Naive thymus-derived CD4-positive, alpha-beta T cell (primary cell): ENCODE data around the gene ATP11B. TPM values are rescaled to one million over a fixed set of nuclear protein-coding genes. Genes with fewer than 3 reads are reported as not detected.
"Not testable (repeated sequence)": the region's sequence is repeated elsewhere in the genome, so short reads cannot be mapped to it uniquely, and the experiment has no call there.

Experiments
- ATAC-seq: fragments of 150-1000 bp; cut with Tn5 transposase; 2 replicates; pipeline ENCODE4 v1.10.0; 2021; ENCODE audit warnings: mild to moderate bottlenecking, moderate library complexity
- CTCF ChIA-PET: fragments of 350-600 bp; sonication (Branson Sonifier 250); formaldehyde crosslinking; loops from one replicate; lab custom pipeline; 2021; ENCODE audit warnings: antibody characterized with exemption; lab: Charles Lee
- POLR2A ChIA-PET: fragments of 350-600 bp; sonication (Branson Sonifier 250); formaldehyde crosslinking; loops from one replicate; lab custom pipeline; 2021; ENCODE audit warnings: antibody characterized with exemption, inconsistent platforms; lab: Charles Lee
- DNase-seq, 9 donors: peaks; one replicate each; pipeline versions ENCODE4 v3.0.0 to v3.0.0-alpha.2; 2020 to 2022; ENCODE audit warnings: mixed read lengths in 1 of 9
- H3K27ac ChIP-seq: one replicate; pipeline ENCODE4 v1.7.0; 2013; ENCODE audit warnings: mild to moderate bottlenecking, low read depth, low read length, moderate library complexity
- H3K27me3 ChIP-seq, 2 donors: one replicate each; pipeline ENCODE4 v1.7.0; 2013; ENCODE audit warnings: low read length in 2 of 2, mild to moderate bottlenecking in 2 of 2, moderate library complexity in 2 of 2; ENCODE audit not compliant: control insufficient read depth in 2 of 2, insufficient read depth in 2 of 2
- H3K36me3 ChIP-seq, 3 experiments: 1 replicate in 2 of 3; 2 replicates in 1 of 3; pipeline ENCODE4 v1.7.0; 2013; ENCODE audit warnings: low read length in 3 of 3, mild to moderate bottlenecking in 3 of 3, moderate library complexity in 1 of 3; ENCODE audit not compliant: insufficient read depth in 3 of 3, control insufficient read depth in 2 of 3
- H3K4me1 ChIP-seq, 2 donors: one replicate each; pipeline ENCODE4 v1.7.0; 2013; ENCODE audit warnings: low read length in 2 of 2, mild to moderate bottlenecking in 2 of 2, moderate library complexity in 1 of 2; ENCODE audit not compliant: control insufficient read depth in 2 of 2, insufficient read depth in 2 of 2
- H3K4me3 ChIP-seq: 2 replicates; pipeline ENCODE4 v1.7.0; 2013; ENCODE audit warnings: mild to moderate bottlenecking, low read length
- H3K9me3 ChIP-seq, 3 experiments: 1 replicate in 2 of 3; 2 replicates in 1 of 3; pipeline ENCODE4 v1.7.0; 2013; ENCODE audit warnings: low read length in 3 of 3; ENCODE audit not compliant: control insufficient read depth in 2 of 3
- H3K27ac Mint-ChIP-seq, 9 donors: one replicate each; pipeline ENCODE4 v1.8.0; 2020 to 2022; ENCODE audit warnings: mixed read lengths in 9 of 9, mild to moderate bottlenecking in 8 of 9, moderate library complexity in 5 of 9, inconsistent platforms in 2 of 9
- H3K27me3 Mint-ChIP-seq, 5 donors: one replicate each; pipeline ENCODE4 v1.8.0; 2021 to 2022; ENCODE audit warnings: mixed read lengths in 5 of 5, mild to moderate bottlenecking in 1 of 5
- H3K36me3 Mint-ChIP-seq, 5 donors: one replicate each; pipeline ENCODE4 v1.8.0; 2020 to 2022; ENCODE audit warnings: mixed read lengths in 5 of 5, mild to moderate bottlenecking in 3 of 5, inconsistent platforms in 1 of 5
- H3K4me1 Mint-ChIP-seq, 7 donors: one replicate each; pipeline ENCODE4 v1.8.0; 2020 to 2022; ENCODE audit warnings: mixed read lengths in 7 of 7, mild to moderate bottlenecking in 3 of 7, inconsistent platforms in 1 of 7
- H3K4me3 Mint-ChIP-seq, 10 donors: one replicate each; pipeline ENCODE4 v1.8.0; 2020 to 2022; ENCODE audit warnings: mild to moderate bottlenecking in 10 of 10, mixed read lengths in 10 of 10, moderate library complexity in 6 of 10, inconsistent platforms in 2 of 10
- H3K9me3 Mint-ChIP-seq, 11 donors: one replicate each; pipeline ENCODE4 v1.8.0; 2020 to 2022; ENCODE audit warnings: mixed read lengths in 11 of 11, mild to moderate bottlenecking in 4 of 11, inconsistent platforms in 1 of 11, moderate library complexity in 1 of 11
- intact Hi-C, 2 donors: fragments of 100-400 bp; cut with micrococcal nuclease; formaldehyde crosslinking; loops; one replicate each; pipeline ENCODE4 v1.15.1; 2023
- polyA plus RNA-seq, 2 donors: library from polyadenylated mRNA; unstranded; fragments of 300-500 nt; fragmentation: Illumina TruSeq; gene quantifications; one replicate each; pipeline ENCODE4 v1.2.3, GENCODE V29; 2021
- total RNA-seq, 6 experiments: library from RNA in 5 of 6; stranded (reverse) in 5 of 6; gene quantifications; 1 replicate in 5 of 6; 2 replicates in 1 of 6; pipeline ENCODE4 v1.2.3 and lab custom pipeline; 2021 to 2026

The ATP11B gene
- total and polyA plus RNA-seq, 7 experiments from 2014 or later, result 28.4 to 136 (median 113) TPM

GRCh38 chr3:182799143-182799542 is 5.8 kb downstream of the ATP11B start:
- CTCF ChIA-PET, H3K27me3 Mint-ChIP-seq, H3K27ac ChIP-seq, H3K36me3 ChIP-seq, H3K27me3 ChIP-seq, H3K9me3 Mint-ChIP-seq, POLR2A ChIA-PET, ATAC-seq, H3K4me3 ChIP-seq, H3K9me3 ChIP-seq, DNase-seq: not testable (repeated sequence)
- Mint-ChIP-seq H3K4me1 (peaks cover 39 to 81% (median 70%) of the 10 kb centered on the region in 7 donors), H3K36me3 (peaks cover 0 to 19% (median 0%) of the 10 kb centered on the region in 5 donors), H3K4me3 (peak overlapping the region in 3 of 10 donors; percentile 7 to 29 (median 13)), H3K27ac (peak overlapping the region in 1 of 9 donors; percentile 43)
- H3K4me1 ChIP-seq, result peaks cover 31 to 34% of the 10 kb centered on the region in 2 donors
- intact Hi-C loops, result loop anchor here (5.0 to 10.0 kb wide), 4 partner anchors 626 to 1814 kb away; partner anchors contain the start of genes ABCC5 (in 1 of the 2), DNAJC19 (in 1 of the 2), MCF2L2 (in 1 of the 2) and YEATS2 (in 1 of the 2)

DNA sequence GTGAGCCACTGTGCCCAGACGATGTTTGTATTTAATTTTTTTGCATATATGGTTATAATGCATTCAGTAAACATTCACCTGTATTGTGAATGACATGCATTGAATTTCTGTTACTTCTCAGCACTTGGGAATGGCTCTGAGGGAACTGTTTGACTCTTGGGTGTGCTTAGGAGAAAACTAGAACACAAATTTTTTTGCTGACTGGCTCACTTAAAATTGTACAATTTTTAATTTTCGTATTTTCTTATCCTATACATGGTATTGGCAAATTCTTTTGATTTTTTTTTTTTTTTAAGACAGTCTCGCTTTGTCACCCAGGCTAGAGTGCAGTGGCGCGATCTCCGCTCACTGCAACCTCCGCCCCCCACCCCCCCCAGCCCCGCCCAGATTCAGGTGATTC is 7.2 kb downstream of the ATP11B start:
- CTCF ChIA-PET, result no interaction called here
- peak overlapping the region in 1 of 9 donors; percentile 16 for H3K27ac Mint-ChIP-seq
- no peaks in the 10 kb centered on the region for H3K27me3 ChIP-seq
- no peaks in the 10 kb centered on the region for H3K36me3 ChIP-seq
- intact Hi-C loops, result no loop called here
- POLR2A ChIA-PET, result no interaction called here
- ATAC-seq (no peak), DNase-seq (no peak)
- H3K4me1 ChIP-seq, result peaks cover 34 to 39% of the 10 kb centered on the region in 2 donors
- H3K27me3 Mint-ChIP-seq, result no peaks in the 10 kb centered on the region
- H3K27ac ChIP-seq, result no peak overlapping the region
- peak overlapping the region in 1 of 10 donors; percentile 19 for H3K4me3 Mint-ChIP-seq
- no peak overlapping the region for H3K4me3 ChIP-seq
- peaks cover 40 to 87% (median 78%) of the 10 kb centered on the region in 7 donors for H3K4me1 Mint-ChIP-seq
- peaks cover 0 to 18% (median 0%) of the 10 kb centered on the region in 5 donors for H3K36me3 Mint-ChIP-seq
- no peaks in the 10 kb centered on the region for H3K9me3 ChIP-seq
- no peaks in the 10 kb centered on the region for H3K9me3 Mint-ChIP-seq

- ChIA-PET CTCF (no interaction called here), POLR2A (no interaction called here)
- H3K4me1 ChIP-seq, result peaks cover 33 to 34% of the 10 kb centered on the region in 2 donors
- H3K27me3 ChIP-seq, result no peaks in the 10 kb centered on the region
- Mint-ChIP-seq H3K9me3 (no peaks in the 10 kb centered on the region), H3K27ac (peak overlapping the region in 3 of 9 donors; percentile 3 to 5 (median 5)), H3K36me3 (peaks cover 0 to 13% (median 0%) of the 10 kb centered on the region in 5 donors), H3K4me1 (peaks cover 36 to 87% (median 78%) of the 10 kb centered on the region in 7 donors), H3K27me3 (no peaks in the 10 kb centered on the region), H3K4me3 (peak overlapping the region in 9 of 10 donors; percentile 2 to 70 (median 48))
- no peak overlapping the region for H3K4me3 ChIP-seq
- ATAC-seq, result peak; percentile 77
- H3K27ac ChIP-seq, result no peak overlapping the region
- intact Hi-C loops, result loop anchor here in 1 of 2 donors (1.0 kb wide), 2 partner anchors 7 to 11 kb away; no protein-coding TSS in a partner anchor
- DNase-seq, result no peak
- H3K9me3 ChIP-seq, result no peaks in the 10 kb centered on the region
- no peaks in the 10 kb centered on the region for H3K36me3 ChIP-seq
Measured at GRCh38 chr3:182802413-182803390, 9.4 kb downstream of the ATP11B start.

- no peak for DNase-seq
- Mint-ChIP-seq H3K4me1 (peaks cover 33 to 87% (median 78%) of the 10 kb centered on the region in 7 donors), H3K9me3 (no peaks in the 10 kb centered on the region), H3K27me3 (no peaks in the 10 kb centered on the region), H3K27ac (no peak overlapping the region), H3K36me3 (peaks cover 0 to 17% (median 0%) of the 10 kb centered on the region in 5 donors), H3K4me3 (peak overlapping the region in 5 of 10 donors; percentile 6 to 69 (median 23))
- Histone ChIP-seq H3K27me3 (no peaks in the 10 kb centered on the region), H3K4me1 (peaks cover 31 to 35% of the 10 kb centered on the region in 2 donors), H3K27ac (no peak overlapping the region), H3K36me3 (no peaks in the 10 kb centered on the region), H3K4me3 (no peak overlapping the region), H3K9me3 (no peaks in the 10 kb centered on the region)
- ChIA-PET POLR2A (interaction anchor here (0.7 to 0.9 kb wide), 2 partner anchors 11 to 48 kb away, joined by 3 to 4 read pairs; partner anchors contain the start of gene ATP11B), CTCF (interaction anchor here (0.7 kb wide), 1 partner anchor 8 kb away, joined by 5 read pairs; no protein-coding TSS in a partner anchor)
- no peak for ATAC-seq
- intact Hi-C loops, result loop anchor here in 1 of 2 donors (1.0 kb wide), 2 partner anchors 8 to 10 kb away; no protein-coding TSS in a partner anchor
Measured at GRCh38 chr3:182803596-182803995, 10.3 kb downstream of the ATP11B start.

GRCh38 chr3:182807061-182807460 is 13.8 kb downstream of the ATP11B start:
- Mint-ChIP-seq H3K36me3 (peaks cover 0 to 32% (median 6%) of the 10 kb centered on the region in 5 donors), H3K9me3 (no peaks in the 10 kb centered on the region), H3K4me3 (peak overlapping the region in 5 of 10 donors; percentile 2 to 52 (median 35)), H3K27ac (peak overlapping the region in 2 of 9 donors; percentile 2 to 6), H3K4me1 (peaks cover 42 to 95% (median 89%) of the 10 kb centered on the region in 7 donors), H3K27me3 (no peaks in the 10 kb centered on the region)
- POLR2A ChIA-PET, result interaction anchor here (1.0 to 3.7 kb wide), 2 partner anchors 12 to 14 kb away, joined by 5 to 22 read pairs; partner anchors contain the start of gene ATP11B
- ATAC-seq, result peak; percentile 41
- no peaks in the 10 kb centered on the region for H3K36me3 ChIP-seq
- DNase-seq, result no peak
- peaks cover 30 to 34% of the 10 kb centered on the region in 2 donors for H3K4me1 ChIP-seq
- H3K27me3 ChIP-seq, result no peaks in the 10 kb centered on the region
- CTCF ChIA-PET, result interaction anchor here (0.5 kb wide), 1 partner anchor 58 kb away, joined by 5 read pairs; no protein-coding TSS in a partner anchor
- intact Hi-C loops, result no loop called here
- no peak overlapping the region for H3K4me3 ChIP-seq
- no peak overlapping the region for H3K27ac ChIP-seq
- H3K9me3 ChIP-seq, result no peaks in the 10 kb centered on the region
